NCI-H2227 treated with DMSO at 0.1 percent for 48 hours (cell line): ENCODE data around the gene AUTS2.
A peak's percentile ranks its signal among the peaks of the same experiment; 100 is the strongest.

ENCODE experiments used
- DNase-seq: peaks from one replicate; lab custom pipeline; 2025; lab: John Stamatoyannopoulos, UW

Gene AUTS2

GRCh38 chr7:69818636-69819332 lies 220.5 kb downstream of the AUTS2 start:
- peak; percentile 29 for DNase-seq

GRCh38 chr7:69819333-69819705 lies 221.0 kb downstream of the AUTS2 start:
- no peak for DNase-seq

- DNase-seq: no peak
Measured at GRCh38 chr7:69820479-69821192, 222.4 kb downstream of the AUTS2 start.

- DNase-seq: no peak
Measured at GRCh38 chr7:69822386-69822785, 224.1 kb downstream of the AUTS2 start.

- peak; percentile 84 for DNase-seq
Measured at GRCh38 chr7:69823151-69823744, 225.0 kb downstream of the AUTS2 start.

GRCh38 chr7:69825113-69825972 lies 227.1 kb downstream of the AUTS2 start:
- no peak for DNase-seq

- DNase-seq: no peak
Measured at GRCh38 chr7:69826283-69826682, 228.0 kb downstream of the AUTS2 start.

- no peak for DNase-seq
Measured at GRCh38 chr7:69827140-69827539, 228.9 kb downstream of the AUTS2 start.

- DNase-seq: no peak
Measured at GRCh38 chr7:69827558-69827957, 229.3 kb downstream of the AUTS2 start.

- DNase-seq: no peak
Measured at GRCh38 chr7:69832356-69832755, 234.1 kb downstream of the AUTS2 start.

GRCh38 chr7:69833964-69834363 lies 235.7 kb downstream of the AUTS2 start:
- DNase-seq: no peak

GRCh38 chr7:69836702-69837101 lies 238.4 kb downstream of the AUTS2 start:
- DNase-seq: no peak

- DNase-seq: peak; percentile 97
Measured at GRCh38 chr7:69837387-69838068, 239.3 kb downstream of the AUTS2 start.

GRCh38 chr7:69839782-69840181 lies 241.5 kb downstream of the AUTS2 start:
- DNase-seq: no peak

- no peak for DNase-seq
Measured at GRCh38 chr7:69840248-69840647, 242.0 kb downstream of the AUTS2 start.

GRCh38 chr7:69843653-69844052 lies 245.4 kb downstream of the AUTS2 start:
- no peak for DNase-seq

- DNase-seq: no peak
Measured at GRCh38 chr7:69844264-69844868, 246.1 kb downstream of the AUTS2 start.

- DNase-seq: peak; percentile 56
Measured at GRCh38 chr7:69845721-69846495, 247.6 kb downstream of the AUTS2 start.

- DNase-seq: no peak
Measured at GRCh38 chr7:69847921-69848612, 249.8 kb downstream of the AUTS2 start.

GRCh38 chr7:69849268-69849667 lies 251.0 kb downstream of the AUTS2 start:
- DNase-seq: no peak
